K562 treated with DMSO at 1 percent for 12 hours (cell line): ENCODE results near the gene TNIP2. TPM values are rescaled to one million over a fixed set of nuclear protein-coding genes. Genes with fewer than 3 reads are reported as not detected.

ENCODE experiments used
- total RNA-seq: library from RNA; unstranded; fragments of 300-600 nt; gene quantifications from 2 replicates; pipeline ENCODE4 v1.2.3, GENCODE V29; 2022; ENCODE audit not compliant: insufficient read depth

TNIP2 gene
- 36.2 and 40.4 TPM in 2 replicates for total RNA-seq

GRCh38 chr4:2755821-2756690 is at the start of gene TNIP2:
TNIP2 (minus strand) TSS chr4:2756336; CDS start chr4:2756289, 47 bp downstream.

GRCh38 chr4:2792711-2793585 is 36.8 kb upstream of the TNIP2 start, which contains the start of gene SH3BP2:
SH3BP2 (plus strand) TSS chr4:2793085; CDS start chr4:2820618, 27,533 bp downstream.

Other genes starting within 250 kb of the TNIP2 start
- gene FAM193A, start 219.7 kb downstream of the TNIP2 start, total RNA-seq: 5.6 and 23.5 TPM in 2 replicates
- 5.2 and 20.5 TPM in 2 replicates for gene SH3BP2, start 36.7 kb upstream of the TNIP2 start, total RNA-seq
- gene ADD1, start 87.5 kb upstream of the TNIP2 start, total RNA-seq: 106 and 146 TPM in 2 replicates
- 21.9 and 33.0 TPM in 2 replicates for gene NOP14, start 207.1 kb upstream of the TNIP2 start, total RNA-seq
- gene GRK4, start 207.2 kb upstream of the TNIP2 start, total RNA-seq: 1.8 and 4.8 TPM in 2 replicates